Activated T-helper 1 cell treated with anti-CD3 and anti-CD28 coated beads, Interleukin-12 subunit alpha, Interleukin-12 subunit beta, Interleukin-2, Interleukin-4 antibody, amounts not matched to agents 30 ng/mL and 10 ng/mL and 1 ng/mL, durations not matched to agents 14 hours and 24 hours and 36 hours (primary cell): ENCODE results near the gene PATJ. TPM values are rescaled to one million over a fixed set of nuclear protein-coding genes. Genes with fewer than 3 reads are reported as not detected.
A peak's percentile ranks its signal among the peaks of the same experiment; 100 is the strongest.
"Not testable (repeated sequence)": the region's sequence is repeated elsewhere in the genome, so short reads cannot be mapped to it uniquely, and the experiment has no call there.

ENCODE experiments used
- DNase-seq: peaks from one replicate; pipeline ENCODE4 v3.0.0; 2021; ENCODE audit warnings: low spot score
- H3K27ac Mint-ChIP-seq: one replicate; pipeline ENCODE4 v1.8.0; 2021; ENCODE audit warnings: mild to moderate bottlenecking, mixed read lengths
- H3K27me3 Mint-ChIP-seq: one replicate; pipeline ENCODE4 v1.8.0; 2022; ENCODE audit warnings: mild to moderate bottlenecking, moderate library complexity, mixed read lengths; ENCODE audit not compliant: insufficient read depth
- H3K36me3 Mint-ChIP-seq: one replicate; pipeline ENCODE4 v1.8.0; 2021; ENCODE audit warnings: low read depth, mixed read lengths
- H3K4me1 Mint-ChIP-seq: one replicate; pipeline ENCODE4 v1.8.0; 2021; ENCODE audit warnings: low read depth, mixed read lengths
- H3K4me3 Mint-ChIP-seq: one replicate; pipeline ENCODE4 v1.8.0; 2021; ENCODE audit warnings: mild to moderate bottlenecking, moderate library complexity, mixed read lengths
- H3K9me3 Mint-ChIP-seq: one replicate; pipeline ENCODE4 v1.8.0; 2021; ENCODE audit warnings: mixed read lengths
- intact Hi-C: fragments of 100-400 bp; cut with micrococcal nuclease; formaldehyde crosslinking; loops from one replicate; pipeline ENCODE4 v1.15.1; 2024
- total RNA-seq: library from RNA; stranded (reverse); gene quantifications from 2 replicates; pipeline ENCODE4 v1.2.3, GENCODE V29; 2022

The PATJ gene
- total RNA-seq, 1 donor from 2014 or later = 5.1 TPM

GRCh38 chr1:62142496-62142895 lies 400.2 kb downstream of the PATJ start:
- no peaks in the 10 kb centered on the region for H3K27me3 Mint-ChIP-seq
- intact Hi-C loops = no loop called here
- no peaks in the 10 kb centered on the region for H3K4me1 Mint-ChIP-seq
- no peaks in the 10 kb centered on the region for H3K9me3 Mint-ChIP-seq
- no peak overlapping the region for H3K27ac Mint-ChIP-seq
- no peak overlapping the region for H3K4me3 Mint-ChIP-seq
- no peak for DNase-seq
- H3K36me3 Mint-ChIP-seq = no peaks in the 10 kb centered on the region

- peak; percentile 6 for DNase-seq
- Mint-ChIP-seq H3K4me3 (no peak overlapping the region), H3K27me3 (no peaks in the 10 kb centered on the region), H3K36me3 (no peaks in the 10 kb centered on the region), H3K4me1 (no peaks in the 10 kb centered on the region), H3K9me3 (no peaks in the 10 kb centered on the region), H3K27ac (no peak overlapping the region)
- intact Hi-C loops = no loop called here
These were observed 402.1 kb downstream of the PATJ start for GRCh38 chr1:62144238-62144831.

- peaks cover 2% of the 10 kb centered on the region for H3K36me3 Mint-ChIP-seq
- intact Hi-C loops = no loop called here
- H3K27ac Mint-ChIP-seq = no peak overlapping the region
- H3K27me3 Mint-ChIP-seq = no peaks in the 10 kb centered on the region
- H3K9me3 Mint-ChIP-seq = no peaks in the 10 kb centered on the region
- H3K4me1 Mint-ChIP-seq = no peaks in the 10 kb centered on the region
- no peak for DNase-seq
- no peak overlapping the region for H3K4me3 Mint-ChIP-seq
These were observed 417.7 kb downstream of the PATJ start for GRCh38 chr1:62159940-62160348.

- H3K27me3 Mint-ChIP-seq = no peaks in the 10 kb centered on the region
- intact Hi-C loops = no loop called here
- H3K27ac Mint-ChIP-seq = no peak overlapping the region
- DNase-seq = no peak
- H3K4me3 Mint-ChIP-seq = no peak overlapping the region
- no peaks in the 10 kb centered on the region for H3K4me1 Mint-ChIP-seq
- H3K36me3 Mint-ChIP-seq = peaks cover 2% of the 10 kb centered on the region
- no peaks in the 10 kb centered on the region for H3K9me3 Mint-ChIP-seq
These were observed 419.4 kb downstream of the PATJ start for GRCh38 chr1:62161711-62162110.

GRCh38 chr1:62170380-62170779 lies 428.1 kb downstream of the PATJ start:
- H3K4me1 Mint-ChIP-seq, H3K27ac Mint-ChIP-seq, DNase-seq, intact Hi-C loops, H3K36me3 Mint-ChIP-seq, H3K4me3 Mint-ChIP-seq, H3K27me3 Mint-ChIP-seq, H3K9me3 Mint-ChIP-seq: not testable (repeated sequence)

- intact Hi-C loops = loop anchor here (1.0 kb wide), 2 partner anchors 232 to 571 kb away; no protein-coding TSS in a partner anchor
These were observed 433.4 kb downstream of the PATJ start for GRCh38 chr1:62175568-62176179.

GRCh38 chr1:62176597-62177312 lies 434.5 kb downstream of the PATJ start:
- Mint-ChIP-seq H3K4me1 (no peaks in the 10 kb centered on the region), H3K27me3 (peaks cover 3% of the 10 kb centered on the region), H3K9me3 (no peaks in the 10 kb centered on the region), H3K27ac (no peak overlapping the region), H3K4me3 (no peak overlapping the region), H3K36me3 (no peaks in the 10 kb centered on the region)
- no peak for DNase-seq
- intact Hi-C loops = no loop called here

More at GRCh38 chr1:62175568-62176179, 433.4 kb downstream of the PATJ start:
- Mint-ChIP-seq H3K4me1 (no peaks in the 10 kb centered on the region), H3K27ac (no peak overlapping the region), H3K4me3 (no peak overlapping the region), H3K36me3 (no peaks in the 10 kb centered on the region), H3K9me3 (no peaks in the 10 kb centered on the region), H3K27me3 (peaks cover 3% of the 10 kb centered on the region)
- peak; percentile 3 for DNase-seq

GRCh38 chr1:62177621-62178020 lies 435.3 kb downstream of the PATJ start:
- Mint-ChIP-seq H3K36me3 (no peaks in the 10 kb centered on the region), H3K9me3 (no peaks in the 10 kb centered on the region), H3K4me1 (no peaks in the 10 kb centered on the region), H3K4me3 (no peak overlapping the region), H3K27me3 (peaks cover 3% of the 10 kb centered on the region), H3K27ac (no peak overlapping the region)
- DNase-seq = no peak
- intact Hi-C loops = no loop called here

GRCh38 chr1:62178372-62178771 lies 436.1 kb downstream of the PATJ start:
- peaks cover 3% of the 10 kb centered on the region for H3K27me3 Mint-ChIP-seq
- no peak for DNase-seq
- H3K4me1 Mint-ChIP-seq = no peaks in the 10 kb centered on the region
- intact Hi-C loops = no loop called here
- H3K36me3 Mint-ChIP-seq = no peaks in the 10 kb centered on the region
- H3K4me3 Mint-ChIP-seq = no peak overlapping the region
- no peaks in the 10 kb centered on the region for H3K9me3 Mint-ChIP-seq
- H3K27ac Mint-ChIP-seq = no peak overlapping the region

- H3K27me3 Mint-ChIP-seq, H3K9me3 Mint-ChIP-seq, DNase-seq, intact Hi-C loops, H3K36me3 Mint-ChIP-seq, H3K27ac Mint-ChIP-seq, H3K4me3 Mint-ChIP-seq, H3K4me1 Mint-ChIP-seq: not testable (repeated sequence)
These were observed 437.8 kb downstream of the PATJ start for GRCh38 chr1:62180054-62180453.

GRCh38 chr1:62180639-62181038 lies 438.4 kb downstream of the PATJ start:
- H3K4me3 Mint-ChIP-seq = no peak overlapping the region
- no peak overlapping the region for H3K27ac Mint-ChIP-seq
- peaks cover 3% of the 10 kb centered on the region for H3K27me3 Mint-ChIP-seq
- intact Hi-C loops = no loop called here
- H3K4me1 Mint-ChIP-seq = no peaks in the 10 kb centered on the region
- no peaks in the 10 kb centered on the region for H3K36me3 Mint-ChIP-seq
- DNase-seq = no peak
- H3K9me3 Mint-ChIP-seq = no peaks in the 10 kb centered on the region

GRCh38 chr1:62181532-62181931 lies 439.3 kb downstream of the PATJ start:
- DNase-seq = no peak
- Mint-ChIP-seq H3K9me3 (no peaks in the 10 kb centered on the region), H3K4me3 (no peak overlapping the region), H3K27ac (no peak overlapping the region), H3K4me1 (no peaks in the 10 kb centered on the region), H3K36me3 (no peaks in the 10 kb centered on the region), H3K27me3 (peaks cover 3% of the 10 kb centered on the region)
- intact Hi-C loops = no loop called here

- H3K27me3 Mint-ChIP-seq, intact Hi-C loops, H3K36me3 Mint-ChIP-seq, DNase-seq, H3K4me3 Mint-ChIP-seq, H3K27ac Mint-ChIP-seq, H3K4me1 Mint-ChIP-seq, H3K9me3 Mint-ChIP-seq: not testable (repeated sequence)
These were observed 439.9 kb downstream of the PATJ start for GRCh38 chr1:62182157-62182556.
